Activated CD4-positive, alpha-beta T cell treated with anti-CD3 and anti-CD28 coated beads for 24 hours (primary cell): ENCODE data around the gene CCDC89.

Experiments used
- DNase-seq, 2 donors: peaks; one replicate each; pipeline ENCODE4 v3.0.0-alpha.2; 2020; ENCODE audit warnings: low read depth in 2 of 2

Gene CCDC89

GRCh38 chr11:85685820-85686459 is at the start of gene CCDC89:
Gene CCDC89, minus strand, starts transcription at chr11:85686195. Its CDS starts 65 bp downstream, at chr11:85686130.
- DNase-seq, result no peak

GRCh38 chr11:85732965-85733364 is 47.0 kb upstream of the CCDC89 start:
- no peak for DNase-seq

GRCh38 chr11:85726381-85726780 is 40.4 kb upstream of the CCDC89 start:
- DNase-seq, result no peak

- no peak for DNase-seq
Measured at GRCh38 chr11:85725510-85726258, 39.7 kb upstream of the CCDC89 start.

GRCh38 chr11:85724748-85725465 is 38.9 kb upstream of the CCDC89 start:
- no peak for DNase-seq

GRCh38 chr11:85723088-85723487 is 37.1 kb upstream of the CCDC89 start:
- no peak for DNase-seq

- no peak for DNase-seq
Measured at GRCh38 chr11:85721191-85721590, 35.2 kb upstream of the CCDC89 start.

- no peak for DNase-seq
Measured at GRCh38 chr11:85718991-85719807, 33.2 kb upstream of the CCDC89 start.

DNA sequence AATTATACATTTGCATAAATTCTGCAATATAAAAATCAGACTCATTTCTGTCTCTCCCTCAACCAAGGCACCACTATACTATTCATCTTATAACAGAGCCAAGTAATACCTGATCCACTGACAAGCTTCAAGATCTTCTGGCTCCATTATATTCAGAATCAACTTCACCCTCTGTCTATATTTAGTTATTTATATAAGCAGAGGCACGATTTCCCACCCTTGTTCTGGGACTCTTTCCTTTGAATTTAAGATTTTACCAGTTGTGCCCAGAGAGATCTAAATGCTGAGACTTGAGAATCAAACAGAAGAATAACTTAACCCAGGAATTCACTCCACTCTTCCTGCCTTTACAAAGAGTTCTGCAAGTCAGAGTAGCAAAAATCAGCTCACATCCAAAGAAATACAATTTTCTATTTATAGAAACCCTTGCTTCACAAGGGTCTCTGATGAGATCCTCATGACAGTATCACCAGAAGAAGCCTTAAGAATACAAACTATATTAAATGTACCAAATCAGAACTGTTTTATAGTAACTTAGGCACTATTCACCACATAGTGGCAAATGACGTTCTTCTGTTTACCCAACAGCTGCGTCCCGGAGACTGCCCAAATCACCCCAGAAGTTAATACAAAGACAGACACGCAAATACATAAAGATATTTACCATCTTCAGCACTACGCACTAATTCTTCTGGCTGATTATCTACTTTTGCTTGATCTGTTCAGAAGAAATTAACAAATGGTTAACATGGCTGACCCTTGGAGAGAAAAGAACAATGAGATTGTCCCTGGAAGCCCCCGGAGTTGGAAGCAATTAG is 32.3 kb upstream of the CCDC89 start:
- no peak for DNase-seq

- DNase-seq, result no peak
Measured at GRCh38 chr11:85717429-85717828, 31.4 kb upstream of the CCDC89 start.

- DNase-seq, result no peak
Measured at GRCh38 chr11:85712953-85713352, 27.0 kb upstream of the CCDC89 start.

DNA sequence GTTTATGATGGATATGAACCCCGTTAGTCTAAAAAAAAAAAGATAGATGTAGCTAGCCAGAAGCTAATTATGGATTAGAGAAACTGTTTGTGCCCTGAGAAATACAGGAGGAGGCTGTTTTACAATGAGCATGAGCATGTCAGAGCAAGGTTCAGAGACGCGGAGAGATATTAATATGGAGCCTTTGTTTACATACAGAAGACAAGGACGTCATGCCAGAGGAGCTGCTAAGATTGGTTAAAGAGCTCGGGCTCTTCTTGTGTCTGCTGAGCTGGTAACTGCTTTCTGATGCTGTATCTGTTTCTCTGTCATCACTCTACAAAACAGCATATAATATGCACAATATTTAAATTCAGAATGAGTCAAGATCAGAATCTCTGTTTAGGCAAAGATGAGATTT is 24.9 kb upstream of the CCDC89 start:
- DNase-seq, result no peak

DNA sequence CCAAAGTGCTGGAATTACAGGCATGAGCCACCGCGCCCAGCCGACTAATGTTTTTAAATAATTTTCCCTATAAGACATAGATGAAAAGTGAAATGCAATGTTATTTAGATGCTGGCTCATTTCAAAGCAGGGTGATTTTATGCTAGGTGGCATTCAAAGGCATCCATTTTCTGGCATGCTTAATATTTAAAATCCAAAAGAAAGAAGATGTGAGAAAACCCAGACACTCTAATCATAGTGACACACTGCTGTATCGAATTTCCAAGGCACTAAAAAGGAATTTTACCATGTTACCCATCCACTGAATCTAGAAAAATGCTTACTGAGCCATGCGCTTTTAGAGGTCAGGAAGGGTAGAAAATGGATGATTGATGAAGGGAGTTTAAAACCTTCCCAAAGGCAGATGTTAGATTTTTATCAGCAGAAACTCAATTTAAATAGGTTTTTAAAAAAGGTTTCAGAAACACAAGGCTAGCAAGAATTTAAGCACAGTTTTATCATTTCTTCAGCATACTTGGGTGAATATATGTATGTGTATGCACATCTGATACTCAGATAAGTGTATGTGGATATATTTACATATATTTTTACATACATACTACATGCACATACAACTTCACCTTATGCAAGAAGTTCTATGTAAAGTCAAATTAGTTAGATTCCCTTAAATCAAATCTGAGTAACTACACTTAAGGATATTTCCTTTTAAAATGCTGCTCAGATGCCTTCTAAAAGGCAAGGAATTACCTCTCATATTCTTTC is 24.1 kb upstream of the CCDC89 start:
- DNase-seq, result no peak

DNA sequence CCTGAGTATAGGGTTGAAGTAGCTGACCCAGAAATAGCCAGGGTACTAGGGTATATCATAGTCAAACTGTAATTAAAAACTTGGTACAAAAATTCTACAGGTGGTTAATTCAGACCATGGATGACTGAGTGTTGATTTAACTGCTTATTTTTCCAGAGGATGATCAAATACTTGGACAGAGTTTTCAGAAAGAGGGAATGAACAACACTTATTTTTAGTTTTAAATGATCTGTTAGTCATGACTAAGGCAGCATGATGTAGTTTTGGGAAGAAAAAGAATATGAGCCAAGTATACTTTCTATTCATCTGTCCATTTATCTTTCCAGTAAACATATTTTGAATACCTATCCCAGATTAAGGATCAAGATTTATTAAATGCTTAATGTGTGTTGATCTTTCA is 19.8 kb upstream of the CCDC89 start:
- DNase-seq, result no peak

DNA sequence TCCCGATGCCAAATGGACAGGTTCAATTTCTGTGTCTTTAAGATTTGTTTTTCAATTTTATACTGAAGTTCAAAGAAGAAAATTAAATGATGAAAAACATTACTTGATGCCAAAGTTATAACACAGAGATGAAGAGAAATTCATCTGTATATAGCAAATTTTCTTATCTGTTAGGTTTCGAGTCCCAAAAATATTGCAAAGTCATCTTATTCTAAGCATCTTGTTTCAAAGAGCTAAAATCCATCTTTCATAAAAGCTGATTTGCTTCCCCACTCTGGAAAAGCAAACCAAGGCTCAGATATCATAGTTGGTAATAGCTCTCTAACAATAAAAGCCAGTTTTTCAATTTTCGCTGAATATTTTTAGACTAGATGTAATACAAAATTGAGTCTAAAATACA is 19.0 kb upstream of the CCDC89 start:
- no peak for DNase-seq

DNA sequence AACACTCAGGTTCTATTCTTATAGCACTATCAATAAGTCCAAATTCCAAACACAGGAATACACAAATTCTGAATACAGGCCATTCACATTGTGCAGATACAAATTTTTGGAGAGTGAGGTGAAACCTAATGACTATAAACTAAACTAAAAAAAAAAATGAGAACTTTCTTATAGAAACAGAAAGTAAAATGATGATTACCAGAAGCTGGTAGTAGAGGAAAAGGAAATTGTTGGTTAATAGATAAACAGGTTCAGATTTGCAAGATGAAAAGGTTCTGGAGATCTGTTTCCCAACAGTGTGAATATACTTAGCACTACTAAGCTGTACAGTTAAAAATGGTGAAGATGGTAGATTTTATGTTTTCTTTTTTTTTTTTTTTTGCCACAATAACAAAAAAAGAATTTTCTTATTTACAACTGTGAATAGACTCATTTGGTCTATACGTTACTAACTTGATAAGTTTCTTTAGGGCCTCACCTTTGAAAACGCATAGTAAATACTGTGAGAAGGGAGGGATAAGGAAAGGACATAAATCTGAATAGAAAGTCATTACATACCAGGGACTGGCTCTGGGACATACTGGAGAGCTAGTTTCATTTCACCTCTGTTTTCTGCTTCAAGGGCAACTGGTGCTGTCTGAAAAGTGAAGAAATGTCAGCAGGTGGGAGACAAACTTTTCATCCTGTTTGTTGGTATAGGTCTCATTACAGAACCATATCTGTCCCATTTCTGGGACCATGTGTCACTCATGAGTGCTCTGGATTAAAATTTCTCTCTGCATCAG is 14.2 kb upstream of the CCDC89 start:
- no peak for DNase-seq

GRCh38 chr11:85698195-85698594 is 12.2 kb upstream of the CCDC89 start:
- no peak for DNase-seq

DNA sequence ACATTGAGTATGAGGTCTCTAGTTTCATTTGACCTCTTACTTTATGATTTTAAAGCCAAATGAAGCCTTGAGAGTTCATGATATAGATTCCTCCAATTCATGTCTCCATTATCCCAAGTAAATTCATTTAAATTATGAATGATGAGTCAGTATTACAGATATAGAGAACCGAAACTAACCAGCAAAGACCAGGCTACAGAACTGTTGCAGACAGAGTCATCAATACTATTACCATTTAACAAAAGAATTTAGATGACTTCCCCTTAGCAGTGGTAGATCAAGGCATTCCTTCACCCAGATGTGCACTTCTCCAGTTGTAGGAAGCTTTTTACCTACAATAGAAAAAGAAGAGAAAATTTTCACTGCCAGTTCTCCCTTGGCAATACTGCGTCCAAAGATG is 11.8 kb upstream of the CCDC89 start:
- no peak for DNase-seq

DNA sequence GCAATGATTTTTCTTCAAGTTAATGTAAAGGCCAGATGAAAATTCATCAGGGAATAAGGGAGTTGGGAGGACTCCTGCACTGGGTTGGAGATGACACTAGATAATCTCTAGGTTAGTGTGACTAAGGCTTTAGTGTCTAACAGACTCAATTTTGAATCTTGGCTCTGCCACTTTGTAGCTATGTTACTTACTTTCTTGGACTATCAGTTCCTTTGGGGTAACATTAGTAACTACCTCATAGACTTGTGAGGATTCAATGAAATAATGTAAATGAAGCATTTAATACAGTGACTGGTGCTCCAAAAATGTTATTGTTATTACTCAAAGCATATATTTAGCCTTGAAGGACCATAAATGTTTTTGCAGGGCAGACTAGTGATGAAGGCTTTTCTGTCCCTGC is 9.6 kb upstream of the CCDC89 start:
- DNase-seq, result no peak
